ENCODE measurements around the gene KDM4D. TPM values are rescaled to one million over a fixed set of nuclear protein-coding genes. Genes with fewer than 3 reads are reported as not detected.

The KDM4D gene
- total and polyA plus RNA-seq, 9 of the 15 experiments (the other 6 are each of a cell fraction or from before 2014, with no cell fraction given): 0.34 to 1.1 (median 0.50) TPM

- no peak overlapping the region for H3K4me2 ChIP-seq (ENCODE audit: insufficient read depth, low read length)
- intact Hi-C loops (cut with micrococcal nuclease): no loop called here
- H4K20me1 ChIP-seq (replicated peaks; ENCODE audit: control insufficient read depth, insufficient read depth, low read length): no peaks in the 10 kb centered on the region
- TF ChIP-seq NFRKB (IDR thresholded peaks at IDR 0.05; ENCODE audit: low read depth): no peak
- TF ChIP-seq PML (IDR thresholded peaks at IDR 0.05; ENCODE audit: low read length): no peak
- no peak for TF ChIP-seq ZFP91 (CRISPR knock-in tag; IDR thresholded peaks at IDR 0.05)
- TF ChIP-seq AFF1 (IDR thresholded peaks at IDR 0.05; ENCODE audit: low read depth in 1 of 2, partially characterized antibody in 2 of 2): no peak
- no peak for TF ChIP-seq ZNF699 (CRISPR knock-in tag; IDR thresholded peaks at IDR 0.05; ENCODE audit: insufficient replicate concordance)
- TF ChIP-seq TCFL5 (CRISPR knock-in tag; conservative IDR thresholded peaks at IDR 0.05): no peak
- no peak for TF ChIP-seq TRIM25 (IDR thresholded peaks at IDR 0.05; ENCODE audit: borderline replicate concordance)
- TF ChIP-seq NCOA6 (IDR thresholded peaks at IDR 0.05): no peak
- TF ChIP-seq ZNF395 (CRISPR knock-in tag; IDR thresholded peaks at IDR 0.05): no peak
- no peak for TF ChIP-seq ZNF133 (CRISPR knock-in tag; IDR thresholded peaks at IDR 0.05)
- no peak for TF ChIP-seq CHD1 (IDR thresholded peaks at IDR 0.05; ENCODE audit: low read length)
- TF ChIP-seq OTX1 (CRISPR knock-in tag; IDR thresholded peaks at IDR 0.05): no peak
- TF ChIP-seq TCF7L2 (IDR thresholded peaks at IDR 0.05; ENCODE audit: low read depth, low read length): no peak
- TF ChIP-seq DDX20 (tag; IDR thresholded peaks at IDR 0.05; ENCODE audit: low read depth): no peak
- TF ChIP-seq SMARCA5 (IDR thresholded peaks at IDR 0.05): no peak
Observed at GRCh38 chr11:94926698-94927237, 46.7 kb upstream of the KDM4D start.

More at GRCh38 chr11:94926698-94927237, 46.7 kb upstream of the KDM4D start:
- DNase-seq (ENCODE audit: extremely low read depth in 1 of 4, low spot score in 3 of 4): no peak
- Histone ChIP-seq H2AFZ (ENCODE audit: low read depth, low read length) (no peak overlapping the region), H3K9me3 (replicated peaks; ENCODE audit: control insufficient read depth, insufficient read depth, low read depth, low read length) (0 out of 2 replicates have a peak, but pooled peaks cover 3% of the 10 kb centered on the region), H3K4me1 (replicated peaks in 1 of 2; ENCODE audit: control insufficient read depth in 2 of 2, insufficient read depth in 2 of 2, low read length in 2 of 2) (no peaks in the 10 kb centered on the region; a peak in 1 of 5 replicates), H3K9me1 (ENCODE audit: control insufficient read depth, insufficient read depth, low read length) (no peaks in the 10 kb centered on the region), H3K36me3 (ENCODE audit: control insufficient read depth, insufficient read depth, low read length) (no peaks in the 10 kb centered on the region), H3K27ac (ENCODE audit: extremely low read depth, low read depth, low read length) (no peak overlapping the region), H3K4me3 (no peak overlapping the region), H3K9ac (ENCODE audit: insufficient read depth in 1 of 2, low read depth in 2 of 2, low read length in 2 of 2) (no peak overlapping the region), H3K27me3 (ENCODE audit: control insufficient read depth in 2 of 2, insufficient read depth in 2 of 2, low read length in 2 of 2) (peaks cover 3 to 7% of the 10 kb centered on the region in 2 experiments; a peak in 3 of 5 replicates), H3K79me2 (ENCODE audit: control insufficient read depth, insufficient read depth, low read length) (no peaks in the 10 kb centered on the region)
- FAIRE-seq: no peak
- no peak for ATAC-seq
- in situ Hi-C loops (cut with MboI): no loop called here
- ChIA-PET POLR2A (interaction anchor here (0.6 to 1.1 kb wide), 3 partner anchors 18 to 1720 kb away, joined by 3 read pairs; no protein-coding TSS in a partner anchor), CTCF (ENCODE audit: low intra/inter-chr PET ratio) (no interaction called here)
- no TSS peak for BruUV-seq (replicated peaks)
- WGBS (ENCODE audit: insufficient coverage, low coverage, missing lambda C conversion rate): 10% methylated on average over 6 of the region's 6 CpGs

All from K562 (cell line).